Measurements from ENCODE around the gene THAP2.
A peak's percentile ranks its signal among the peaks of the same experiment; 100 is the strongest.
"Not testable (repeated sequence)": the region's sequence is repeated elsewhere in the genome, so short reads cannot be mapped to it uniquely, and the experiment has no call there.

Gene THAP2

DNA sequence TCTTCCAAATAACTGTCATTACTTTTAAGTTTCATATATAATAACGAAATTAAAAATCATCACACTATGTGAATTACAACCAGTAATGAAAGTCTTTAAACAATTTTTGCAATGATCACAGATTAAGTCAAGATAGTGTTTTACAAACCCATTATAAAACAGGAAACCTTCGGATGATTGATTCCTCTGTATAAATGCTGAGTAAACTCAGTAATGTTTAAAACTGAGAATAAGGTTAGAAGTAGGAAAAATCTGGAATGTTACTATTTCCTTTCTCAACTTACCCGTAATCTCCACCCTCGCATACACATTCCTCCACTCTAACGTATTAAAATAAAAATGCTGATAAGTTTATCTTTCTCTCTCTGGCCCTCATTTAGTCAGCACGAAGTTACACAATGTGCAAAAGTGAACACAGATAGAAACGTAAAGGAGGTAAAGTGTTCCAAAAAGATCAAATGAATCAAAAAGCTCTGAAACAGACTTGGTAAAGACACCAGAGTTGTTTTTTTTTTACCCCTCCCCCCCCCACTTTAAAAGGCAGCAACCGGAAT is 2.0 kb upstream of the THAP2 start:
- DNase-seq (ENCODE audit: low read depth in 3 of 3, low spot score in 1 of 3), result no peak

DNA sequence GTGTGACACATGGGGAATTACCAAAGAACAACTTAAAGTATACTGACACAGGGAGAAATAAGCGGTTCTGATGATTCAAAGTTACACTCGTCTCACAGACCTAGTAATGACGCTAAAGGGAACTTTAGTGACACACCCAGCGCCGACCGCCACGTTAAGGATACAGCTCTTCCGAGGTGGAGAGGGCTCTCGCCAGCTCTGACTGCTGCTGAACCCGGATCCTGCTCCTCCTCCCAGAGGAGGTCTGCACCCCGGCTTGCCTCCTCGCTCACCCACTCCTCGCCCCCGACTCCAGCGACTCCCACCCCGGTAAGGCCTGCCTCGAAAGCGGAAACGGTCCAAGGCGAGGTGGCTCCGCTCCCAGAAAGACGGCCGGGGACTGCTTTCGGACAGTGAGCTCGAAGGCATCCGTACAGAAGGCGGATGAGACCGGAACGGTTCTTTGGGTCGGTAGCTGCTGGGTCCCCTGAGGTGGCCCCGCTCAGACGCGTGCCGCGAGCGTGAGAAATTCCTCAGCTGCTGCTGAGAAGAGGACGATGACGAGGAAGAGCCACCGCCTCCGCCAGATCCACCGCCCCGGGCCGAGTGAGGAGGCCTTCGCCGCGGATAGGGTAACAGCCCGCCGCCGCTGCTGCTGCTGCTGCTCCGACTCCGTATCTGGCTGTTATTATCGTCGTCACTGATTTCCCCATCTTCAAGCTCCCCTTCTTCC is 1.1 kb upstream of the THAP2 start:
- DNase-seq (ENCODE audit: low read depth in 3 of 3, low spot score in 1 of 3), result peak; percentile 15 to 57 (median 55)

DNA sequence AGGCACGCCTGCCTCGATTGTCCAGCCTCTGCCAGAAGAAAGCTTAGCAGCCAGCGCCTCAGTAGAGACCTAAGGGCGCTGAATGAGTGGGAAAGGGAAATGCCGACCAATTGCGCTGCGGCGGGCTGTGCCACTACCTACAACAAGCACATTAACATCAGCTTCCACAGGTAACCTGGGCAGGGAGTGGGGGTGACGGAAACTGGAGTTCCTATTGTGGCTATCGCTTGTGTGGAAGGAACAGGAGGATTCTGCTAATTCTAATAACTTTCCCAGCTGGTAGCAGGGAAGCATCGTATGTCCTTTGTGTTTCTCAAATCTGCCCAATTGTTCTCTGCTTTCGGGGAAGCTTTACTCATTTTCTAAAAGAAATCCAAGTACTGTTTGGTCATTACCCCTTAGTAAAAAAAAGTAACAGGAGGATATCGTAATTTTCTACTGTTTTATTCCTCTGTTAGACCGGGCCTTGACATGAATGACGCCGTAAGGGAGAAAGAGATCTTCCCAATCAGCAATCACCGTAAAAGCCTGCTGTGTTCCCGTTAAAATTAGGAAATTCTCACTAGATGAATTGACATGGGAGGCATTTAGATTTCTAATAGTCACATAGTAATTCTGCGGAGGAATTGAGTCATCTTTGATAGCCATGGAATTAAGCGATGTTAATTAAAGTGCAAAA is 449 bp downstream of the THAP2 start:
- no peak for DNase-seq (ENCODE audit: low read depth in 3 of 3, low spot score in 1 of 3)

DNA sequence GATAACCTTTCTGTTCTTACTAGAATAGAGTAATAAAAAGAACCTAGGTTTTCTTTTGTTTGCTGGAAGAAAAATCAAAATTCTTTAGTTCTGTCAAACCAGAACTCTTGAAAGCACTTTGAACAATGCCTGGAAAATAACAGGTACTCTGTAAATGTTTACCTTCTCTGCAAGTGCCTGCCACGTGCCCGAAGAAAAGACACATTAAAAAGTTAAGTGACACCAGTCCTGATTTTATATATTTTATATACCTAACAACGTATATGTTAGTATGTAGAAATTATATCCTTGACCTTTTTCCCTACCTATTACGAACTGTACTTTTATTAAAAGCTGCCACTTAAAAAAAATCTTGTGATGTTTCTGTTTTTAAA is 976 bp downstream of the THAP2 start:
- no peak for DNase-seq (ENCODE audit: low read depth in 3 of 3, low spot score in 1 of 3)

DNA sequence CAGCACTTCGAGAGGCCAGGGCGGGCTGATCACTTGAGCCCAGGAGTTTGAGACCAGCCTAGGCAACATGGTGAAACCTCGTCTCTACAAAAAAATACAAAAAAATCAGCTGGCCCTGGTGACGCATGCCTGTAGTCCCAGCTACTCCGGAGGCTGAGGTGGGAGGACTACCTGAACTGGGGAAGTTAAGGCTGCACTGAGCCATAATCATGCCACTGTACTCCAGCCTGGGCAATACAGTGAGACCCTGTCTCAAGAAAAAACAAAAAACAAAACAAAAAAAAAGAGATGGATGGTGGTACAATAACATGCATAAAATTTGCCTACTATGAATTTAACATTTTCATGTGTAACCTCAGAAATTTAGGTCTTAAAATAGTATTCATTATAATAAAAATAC is 2.2 kb downstream of the THAP2 start:
- no peak for DNase-seq (ENCODE audit: low read depth in 3 of 3, low spot score in 1 of 3)

DNA sequence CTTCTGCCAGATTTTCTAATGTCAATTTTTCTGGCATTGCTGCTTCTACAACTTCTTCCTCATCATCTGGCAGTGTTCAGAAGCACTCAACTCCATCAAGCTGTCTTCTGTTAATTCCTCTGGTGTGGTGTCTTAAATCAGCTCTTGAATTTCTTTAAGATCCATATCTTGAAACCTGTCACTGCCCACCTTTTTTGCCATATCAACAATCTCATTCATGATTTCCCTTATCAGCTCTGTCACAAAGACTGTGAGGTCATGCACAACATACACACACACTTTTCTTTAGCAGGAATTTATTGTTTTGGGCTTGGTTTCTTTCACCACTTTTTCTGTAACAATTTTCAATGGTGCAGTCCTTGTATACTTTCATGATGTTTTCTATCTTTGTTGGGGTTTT is 7.2 kb downstream of the THAP2 start:
- DNase-seq (ENCODE audit: low read depth in 3 of 3, low spot score in 1 of 3), result no peak

DNA sequence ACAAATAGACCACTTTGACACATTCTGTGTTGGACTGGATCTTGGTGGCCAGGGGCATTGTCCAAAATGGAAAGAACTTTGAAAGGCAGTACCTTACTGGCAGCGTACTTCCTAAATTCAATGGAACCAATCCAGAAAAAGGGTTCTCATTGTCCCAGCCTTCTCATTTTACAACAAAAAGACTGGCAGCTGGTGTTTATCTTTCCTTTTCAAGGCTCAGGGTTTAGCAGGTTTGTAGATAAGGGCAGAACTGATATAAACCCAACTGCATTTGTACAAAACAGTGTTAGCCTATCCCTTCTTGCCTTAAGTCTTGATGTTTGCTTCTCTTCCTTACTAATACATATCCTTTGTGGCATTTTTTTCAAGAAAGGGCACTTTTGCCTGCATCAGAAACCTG is 7.7 kb downstream of the THAP2 start:
- no peak for DNase-seq (ENCODE audit: low read depth in 3 of 3, low spot score in 1 of 3)

DNA sequence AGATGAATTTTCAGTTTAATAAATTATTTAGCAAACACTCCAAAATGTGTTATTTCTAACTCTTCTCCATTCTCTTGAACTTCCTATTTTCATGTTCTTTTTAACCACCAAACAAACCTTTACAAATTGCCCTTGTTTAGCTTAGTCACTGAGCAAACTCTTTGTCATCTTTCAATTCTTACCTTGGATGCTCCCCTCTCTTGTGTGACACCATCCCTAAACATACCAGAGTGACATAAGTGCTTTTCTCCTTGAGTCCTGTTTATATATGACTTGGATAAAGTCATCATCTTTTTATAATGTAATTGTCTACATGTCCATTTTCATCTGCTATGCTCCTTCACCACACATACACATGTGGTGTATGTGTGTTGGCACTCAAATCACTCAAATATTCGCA is 18.4 kb downstream of the THAP2 start:
- DNase-seq (ENCODE audit: low read depth in 3 of 3, low spot score in 1 of 3), result no peak

DNA sequence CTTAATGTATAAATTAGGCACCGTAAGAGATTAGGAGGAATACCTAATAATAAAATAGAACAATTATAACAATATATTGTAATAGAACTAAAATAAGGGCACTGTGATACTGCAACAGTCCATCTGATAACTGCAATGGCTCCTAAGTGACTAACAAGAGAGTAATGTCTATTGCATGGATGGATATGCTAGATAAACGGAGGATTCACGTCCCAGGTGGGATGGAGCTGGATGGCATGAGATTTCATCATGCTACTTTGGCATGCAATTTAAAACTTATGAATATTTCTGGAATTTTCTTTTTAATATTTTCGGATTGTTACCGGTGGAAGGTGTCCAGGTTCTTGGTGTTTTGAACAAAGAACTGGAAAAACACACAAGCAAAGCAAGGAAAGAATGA is 19.5 kb downstream of the THAP2 start:
- DNase-seq (ENCODE audit: low read depth in 3 of 3, low spot score in 1 of 3), result no peak

DNA sequence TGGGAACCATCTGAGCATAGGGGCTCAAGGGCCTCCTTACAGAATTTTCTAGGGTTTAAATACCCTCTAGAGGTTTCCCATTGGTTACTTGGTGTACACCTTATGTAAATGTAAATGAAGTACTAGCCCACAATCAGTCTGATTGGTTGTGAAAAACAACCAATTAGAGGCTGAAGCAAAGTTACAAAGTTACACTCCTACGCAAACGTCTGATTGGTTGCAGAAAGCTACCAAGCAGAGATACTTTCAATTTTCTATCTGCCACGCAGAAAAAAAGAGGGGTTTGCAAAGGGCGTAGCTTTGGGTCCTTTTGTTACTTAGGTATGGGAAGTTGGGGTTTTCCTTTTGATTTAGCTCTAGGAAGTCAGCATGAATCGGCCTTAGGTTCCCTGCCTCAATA is 20.0 kb downstream of the THAP2 start:
- no peak for DNase-seq (ENCODE audit: low read depth in 3 of 3, low spot score in 1 of 3)

DNA sequence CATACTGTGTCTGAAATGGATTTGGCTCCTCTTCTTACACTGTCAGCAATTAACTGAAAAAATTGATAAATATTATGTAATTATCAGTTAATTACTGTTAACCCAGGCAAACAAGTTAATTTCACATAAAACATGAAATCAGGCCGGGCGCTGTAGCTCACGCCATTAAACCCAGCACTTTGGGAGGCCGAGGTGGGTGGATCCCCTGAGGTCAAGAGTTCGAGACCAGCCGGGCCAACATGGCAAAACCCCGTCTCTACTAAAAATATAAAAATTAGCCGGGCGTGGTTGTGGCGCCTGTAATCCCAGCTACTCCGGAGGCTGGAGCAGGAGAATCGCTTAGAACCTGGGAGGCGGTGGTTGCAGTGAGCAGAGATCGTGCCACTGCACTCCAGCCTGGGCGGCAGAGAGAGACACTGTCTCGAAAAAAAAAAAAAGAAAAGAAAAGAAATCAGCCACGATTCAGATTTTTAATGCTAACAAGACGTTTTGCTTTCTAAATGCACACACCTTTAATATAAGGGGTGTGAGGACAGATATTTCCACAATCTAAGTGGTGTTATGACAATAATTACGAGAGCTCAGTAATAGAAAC is 21.3 kb downstream of the THAP2 start:
- DNase-seq (ENCODE audit: low read depth in 3 of 3, low spot score in 1 of 3), result no peak

DNA sequence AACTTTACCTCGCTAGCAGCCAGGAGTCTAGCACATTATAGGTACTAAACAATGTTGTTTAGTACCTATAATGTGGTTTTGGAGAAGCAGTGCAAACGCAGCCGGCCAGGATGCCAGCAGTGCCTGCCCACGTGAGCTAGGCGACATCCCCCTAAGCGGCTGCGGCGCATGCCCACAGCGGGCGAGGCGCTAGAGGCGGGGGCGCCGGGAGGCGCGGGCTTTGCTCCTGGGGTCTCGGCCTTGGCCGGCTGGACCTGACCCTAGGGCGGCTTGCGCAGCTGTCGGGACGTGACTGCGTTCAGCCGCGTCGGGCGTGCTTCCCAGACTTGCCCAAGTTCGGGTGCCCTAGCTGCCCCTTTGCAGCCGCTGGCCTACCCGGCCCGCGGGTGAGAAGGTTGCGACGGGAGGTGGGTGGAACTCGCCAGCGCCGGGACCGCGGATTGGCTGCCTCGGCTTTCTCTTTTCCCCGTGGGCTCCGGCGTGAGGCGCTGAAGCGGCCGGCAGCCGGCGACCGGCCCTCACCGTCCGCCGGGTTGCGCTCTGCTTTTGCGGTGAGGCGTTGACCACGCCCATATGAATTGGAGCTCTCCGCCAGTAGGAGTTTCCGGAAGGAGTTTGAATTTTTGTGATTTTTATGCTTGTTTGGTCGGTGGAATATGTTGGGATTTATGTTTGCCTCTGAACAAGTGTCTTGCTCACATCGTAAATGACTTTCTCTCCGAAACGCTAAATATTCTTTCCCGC is 22.0 kb downstream of the THAP2 start, which contains the start of gene TMEM19:
Gene TMEM19, plus strand, starts transcription at position 169 of the 744 bp plus-strand sequence. CDS start 599 bp downstream, outside the sequence.
- peak; percentile 45 to 62 (median 52) for DNase-seq (ENCODE audit: low read depth in 3 of 3, low spot score in 1 of 3)

DNA sequence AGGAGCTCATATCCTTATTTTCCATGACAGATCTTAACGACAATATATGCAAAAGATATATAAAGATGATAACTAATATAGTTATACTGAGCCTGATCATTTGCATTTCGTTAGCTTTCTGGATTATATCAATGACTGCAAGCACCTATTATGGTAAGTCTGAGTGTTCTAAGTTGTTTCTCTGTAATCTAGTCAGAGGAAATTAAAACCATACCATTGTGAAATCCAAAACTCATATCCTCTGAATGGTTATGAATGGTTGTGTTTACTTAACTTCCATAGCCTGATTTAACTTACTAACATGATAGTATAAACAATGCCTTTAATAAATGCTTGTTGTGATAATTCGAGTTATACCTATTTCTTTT is 22.5 kb downstream of the THAP2 start:
- no peak for DNase-seq (ENCODE audit: low read depth in 3 of 3, low spot score in 1 of 3)

DNA sequence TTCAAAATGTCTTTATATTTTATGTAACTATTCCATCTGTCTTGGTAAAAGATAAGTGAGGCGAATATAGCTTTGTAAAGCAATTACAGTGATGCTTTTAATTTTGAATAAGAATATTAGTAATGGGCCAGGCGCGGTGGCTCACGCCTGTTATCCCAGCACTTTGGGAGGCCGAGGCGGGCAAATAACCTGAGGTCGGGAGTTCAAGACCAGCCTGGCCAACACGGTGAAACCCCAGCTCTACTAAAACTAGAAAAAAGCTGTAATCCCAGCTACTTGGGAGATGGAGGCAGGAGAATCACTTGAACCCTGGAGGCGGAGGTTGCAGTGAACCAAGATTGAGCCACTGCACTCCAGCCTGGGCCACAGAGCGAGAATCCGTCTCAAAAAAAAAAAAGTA is 23.1 kb downstream of the THAP2 start:
- not testable (repeated sequence) for DNase-seq (ENCODE audit: low read depth in 3 of 3, low spot score in 1 of 3)

DNA sequence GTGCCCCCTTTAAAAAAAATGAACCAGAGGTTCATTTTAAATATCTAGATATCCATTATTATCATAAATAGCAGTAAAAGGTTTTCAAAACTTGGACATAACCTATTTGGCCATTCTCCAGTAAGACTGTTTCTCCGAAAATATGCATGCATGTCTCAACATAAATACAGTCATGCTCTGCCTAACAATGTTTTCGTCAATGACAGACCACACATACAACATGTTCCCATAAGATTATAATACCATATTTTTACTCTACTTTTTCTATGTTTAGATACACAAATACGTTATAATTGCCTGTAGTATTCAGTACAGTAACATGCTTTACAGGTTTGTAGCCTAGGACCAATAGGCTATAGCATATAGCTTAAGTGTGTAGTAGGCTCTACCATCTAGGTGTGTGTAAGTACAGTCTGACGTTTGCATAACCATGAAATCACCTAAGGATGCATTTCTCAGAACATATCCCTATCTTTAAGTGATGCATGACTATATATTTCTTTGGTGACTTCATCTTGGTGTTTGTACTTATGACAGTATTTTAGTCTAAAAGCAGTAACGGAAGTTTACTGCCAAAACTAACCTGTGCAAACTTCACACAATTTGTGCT is 25.0 kb downstream of the THAP2 start:
- DNase-seq (ENCODE audit: low read depth in 3 of 3, low spot score in 1 of 3), result no peak

DNA sequence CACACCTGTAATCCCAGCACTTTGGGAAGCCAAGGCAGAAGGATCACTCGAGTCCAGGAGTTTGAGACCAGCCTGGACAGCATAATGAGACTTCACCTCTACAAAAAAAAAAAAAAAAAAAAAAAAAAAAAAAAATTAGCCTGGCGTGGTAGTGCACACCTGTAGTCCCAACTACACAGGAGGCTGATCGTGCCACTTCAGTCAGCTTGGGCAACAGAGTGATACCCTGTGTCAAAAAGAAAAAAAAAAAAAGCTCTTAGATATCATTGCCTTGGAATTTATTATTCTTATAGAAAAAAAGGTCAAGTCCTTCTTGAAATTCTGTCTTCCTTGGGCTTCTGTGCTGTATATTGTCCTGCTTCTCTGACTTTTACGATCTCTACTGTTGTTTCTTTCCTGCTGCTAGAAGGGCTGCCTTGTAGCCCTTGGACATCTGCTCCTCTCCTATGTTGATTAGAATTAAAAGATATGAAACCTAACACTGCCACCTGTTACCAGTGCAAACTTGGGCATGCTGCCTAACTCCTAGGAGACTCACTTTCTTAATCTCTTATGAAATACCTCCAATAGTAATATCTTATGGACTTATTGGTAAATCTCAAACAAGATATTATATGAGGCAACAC is 27.5 kb downstream of the THAP2 start:
- DNase-seq (ENCODE audit: low read depth in 3 of 3, low spot score in 1 of 3), result no peak

DNA sequence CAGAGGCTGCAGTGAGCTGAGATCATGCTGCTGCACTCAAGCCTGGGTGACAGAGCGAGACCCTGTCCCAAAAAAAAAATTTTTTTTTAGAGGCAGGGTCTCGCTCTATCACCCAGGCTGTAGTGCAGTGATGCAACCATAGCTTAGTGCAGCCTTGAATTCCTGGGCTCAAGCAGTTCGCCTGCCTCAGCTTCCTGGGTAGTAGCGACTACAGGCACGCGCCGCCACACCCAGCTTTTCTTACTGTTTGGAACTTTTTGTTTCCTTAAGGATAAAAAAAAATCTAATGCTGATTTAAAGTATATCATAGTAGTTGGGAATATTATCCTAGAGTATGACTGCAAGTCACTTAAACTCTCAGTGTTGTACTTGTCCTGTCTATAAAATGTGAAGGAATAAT is 29.0 kb downstream of the THAP2 start:
- no peak for DNase-seq (ENCODE audit: low read depth in 3 of 3, low spot score in 1 of 3)

DNA sequence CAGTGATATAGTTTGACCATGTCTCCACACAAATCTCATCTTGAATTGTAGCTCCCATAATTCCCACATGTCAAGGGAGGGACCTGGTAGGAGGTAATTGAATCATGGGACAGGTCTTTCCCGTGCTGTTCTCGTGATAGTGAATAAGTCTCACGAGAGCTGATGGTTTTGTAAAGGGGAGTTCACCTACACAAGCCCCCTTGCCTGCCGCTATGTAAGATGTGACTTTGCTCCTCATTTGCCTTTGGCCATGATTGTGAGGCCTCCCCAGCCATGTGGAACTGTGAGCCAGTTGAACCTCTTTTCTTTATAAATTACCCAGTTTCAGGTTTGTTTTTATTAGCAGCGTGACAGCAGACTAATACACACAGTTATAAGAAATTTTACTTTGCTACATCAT is 29.6 kb downstream of the THAP2 start:
- DNase-seq (ENCODE audit: low read depth in 3 of 3, low spot score in 1 of 3), result not testable (repeated sequence)

DNA sequence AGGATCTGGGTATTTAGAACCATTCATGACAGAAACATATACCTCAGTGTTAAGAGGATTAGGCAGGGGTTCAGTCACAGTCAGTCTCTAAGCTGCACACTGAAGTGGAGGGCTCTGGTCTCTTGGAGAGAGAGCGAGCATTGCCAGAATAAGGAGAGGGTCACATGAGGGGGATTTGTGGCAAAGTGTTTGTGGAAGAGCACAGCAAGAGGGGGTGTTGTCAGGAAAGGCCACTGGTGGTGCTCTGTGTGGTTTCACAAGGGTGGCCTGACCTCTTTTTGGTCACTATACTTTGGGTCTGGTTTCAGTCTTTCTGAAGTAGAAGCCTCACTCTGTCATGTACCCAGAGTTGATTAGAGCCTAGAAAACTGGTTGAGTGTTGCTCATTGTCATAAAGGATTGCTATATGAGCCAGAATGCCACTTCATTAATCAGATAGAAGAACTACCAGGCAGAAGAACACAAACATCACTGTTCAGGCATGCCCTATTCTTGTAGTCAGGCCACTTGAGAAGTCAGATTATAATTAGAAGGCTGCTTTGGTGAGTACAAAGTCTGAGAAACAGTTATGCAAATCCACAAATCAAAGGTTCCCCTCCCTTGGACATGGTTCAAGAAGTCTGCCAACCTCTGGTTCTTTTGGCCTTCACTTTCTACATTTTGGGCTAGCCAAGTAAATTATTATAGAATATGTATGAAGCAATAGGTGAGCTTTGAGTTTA is 30.2 kb downstream of the THAP2 start:
- DNase-seq (ENCODE audit: low read depth in 3 of 3, low spot score in 1 of 3), result no peak

DNA sequence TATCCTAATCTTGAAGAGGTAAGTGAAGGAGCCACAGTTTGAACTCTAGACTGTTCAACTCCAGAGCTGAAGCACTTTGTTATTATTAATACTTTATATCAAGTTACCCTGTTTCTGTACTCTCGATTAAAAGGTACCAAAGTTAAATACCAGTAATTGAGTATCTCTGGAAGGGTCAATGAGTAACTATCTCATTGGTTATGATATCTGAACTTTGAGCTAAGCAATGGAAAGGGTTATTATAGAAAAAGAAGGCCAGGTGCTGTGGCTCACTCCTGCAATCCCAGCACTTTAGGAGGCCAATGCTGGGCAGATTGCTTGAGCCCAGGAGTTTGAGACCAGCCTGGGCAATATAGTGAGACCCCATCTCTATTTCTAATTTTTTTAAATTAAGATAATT is 31.7 kb downstream of the THAP2 start:
- DNase-seq (ENCODE audit: low read depth in 3 of 3, low spot score in 1 of 3), result no peak
